GM18499 (cell line): ENCODE measurements around the gene CLEC10A.

Experiments
- ATAC-seq: cut with Tn5 transposase; IDR thresholded peaks from one replicate; pipeline ENCODE4 v1.9.1; 2021; ENCODE audit warnings: moderate number of reproducible peaks; ENCODE audit not compliant: insufficient read depth, unreplicated experiment

Gene CLEC10A

GRCh38 chr17:7043497-7044198, 36.4 kb downstream of the CLEC10A start, which contains the start of gene SLC16A11:
SLC16A11 (minus strand) TSS chr17:7044092; CDS start chr17:7043513, 579 bp downstream.
- no peak for ATAC-seq

GRCh38 chr17:7043182-7043496, 36.9 kb downstream of the CLEC10A start:
- no peak for ATAC-seq

GRCh38 chr17:7042501-7043181, 37.4 kb downstream of the CLEC10A start:
- ATAC-seq: no peak

DNA sequence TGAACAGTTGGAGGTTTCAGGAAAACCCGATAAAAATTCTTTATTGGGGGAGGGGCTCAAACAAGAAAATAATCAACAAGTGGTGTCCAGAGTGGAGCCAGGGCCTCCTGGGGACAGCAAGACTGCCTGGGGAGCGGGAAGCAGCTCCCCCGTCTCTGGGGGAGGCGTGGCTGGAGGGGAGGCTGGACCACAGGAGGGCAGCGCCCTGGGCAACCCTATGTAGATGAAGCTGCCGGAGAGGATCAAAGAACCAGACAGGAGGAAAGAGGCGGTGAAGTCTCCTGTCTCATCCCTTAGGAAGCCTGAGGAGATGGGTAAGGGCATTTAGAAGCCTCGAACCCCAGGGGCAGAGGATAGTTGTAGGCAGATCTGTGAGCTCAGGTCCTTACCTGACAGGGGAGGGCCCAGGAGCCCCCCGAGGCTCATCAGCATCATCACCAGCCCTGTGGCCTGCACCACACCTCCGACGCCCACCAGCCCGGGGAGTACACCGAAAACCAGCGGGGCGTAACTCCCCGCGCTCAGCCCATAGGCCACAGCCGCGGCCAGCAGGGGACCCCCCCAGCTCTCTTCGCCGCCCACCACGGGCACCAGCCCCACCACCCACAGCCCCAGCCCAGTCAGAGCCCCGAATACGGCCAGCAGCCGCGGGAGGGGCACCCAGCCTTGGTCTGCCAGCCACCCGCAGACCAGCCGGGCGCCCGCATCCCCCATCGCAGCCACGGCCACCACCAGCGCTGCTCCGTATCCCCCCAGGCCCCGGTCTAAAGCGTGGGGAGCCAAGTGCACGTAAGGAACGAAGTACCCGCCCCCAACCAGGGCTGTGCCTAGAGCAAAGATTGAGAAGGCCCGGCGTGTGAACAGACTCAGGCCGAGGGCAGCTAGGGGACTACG, 38.2 kb downstream of the CLEC10A start:
- no peak for ATAC-seq

GRCh38 chr17:7039832-7040231, 40.2 kb downstream of the CLEC10A start:
- ATAC-seq: no peak

GRCh38 chr17:7038025-7038862, 41.8 kb downstream of the CLEC10A start:
- ATAC-seq: no peak

DNA sequence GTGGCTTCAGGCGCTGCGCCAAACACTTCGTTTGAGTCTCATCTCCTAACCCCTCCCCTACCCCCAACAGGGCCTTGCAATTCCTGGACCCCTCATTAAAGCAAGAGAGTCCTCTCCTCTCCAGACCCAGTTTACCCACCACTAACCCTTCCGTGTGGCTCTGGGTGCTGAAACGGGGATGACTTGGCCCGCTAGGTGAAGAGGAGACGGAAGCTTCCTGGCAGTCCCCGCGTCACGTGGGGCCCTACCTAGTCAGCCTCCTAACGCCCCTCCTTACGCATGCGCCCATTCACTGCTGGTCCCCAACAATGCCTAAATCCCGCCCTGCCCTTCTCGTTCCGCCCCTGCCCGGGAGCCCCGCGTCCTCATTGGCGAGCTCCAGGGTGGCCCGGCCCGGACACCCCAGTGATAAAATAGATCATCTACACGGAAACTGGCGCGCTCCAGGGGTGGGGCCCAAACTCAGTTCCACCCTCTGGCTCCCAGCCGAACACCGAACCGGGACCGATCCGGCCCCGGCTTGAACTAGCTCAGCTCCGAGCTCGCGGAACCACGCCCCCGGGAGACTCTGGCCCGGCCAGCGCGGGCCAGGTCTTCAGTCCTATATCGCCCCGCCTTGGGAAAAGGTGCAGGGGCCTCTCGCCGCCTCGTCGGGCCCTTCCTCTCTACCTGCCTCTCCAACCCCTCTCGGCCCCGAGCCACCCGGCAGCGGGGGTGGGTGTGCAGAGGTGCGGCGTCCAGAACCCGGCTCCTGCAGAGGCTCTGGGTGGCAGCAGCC, 44.3 kb downstream of the CLEC10A start, which contains the start of gene SLC16A13:
Gene SLC16A13 (plus strand): TSS at position 425 of the 778 bp plus-strand sequence. CDS start 368 bp downstream, outside the sequence.
- ATAC-seq: peak; percentile 62

GRCh38 chr17:7034955-7035590, 45.0 kb downstream of the CLEC10A start:
- ATAC-seq: no peak

- no peak for ATAC-seq
Measured at GRCh38 chr17:7029659-7030058, 50.4 kb downstream of the CLEC10A start.

GRCh38 chr17:7029096-7029495, 51.0 kb downstream of the CLEC10A start:
- ATAC-seq: no peak

- no peak for ATAC-seq
Measured at GRCh38 chr17:7027335-7027734, 52.7 kb downstream of the CLEC10A start.

- ATAC-seq: no peak
Measured at GRCh38 chr17:7026471-7027115, 53.5 kb downstream of the CLEC10A start.

- no peak for ATAC-seq
Measured at GRCh38 chr17:7025245-7025644, 54.8 kb downstream of the CLEC10A start.
